Breast epithelium (tissue), 4 donors: ENCODE measurements around the gene ANO8. TPM values are rescaled to one million over a fixed set of nuclear protein-coding genes. Genes with fewer than 3 reads are reported as not detected.
"Not testable (repeated sequence)": the region's sequence is repeated elsewhere in the genome, so short reads cannot be mapped to it uniquely, and the experiment has no call there.

ENCODE experiments used
- DNase-seq, 2 donors: peaks; one replicate each; pipeline ENCODE4 v3.0.0-alpha.2; 2019; ENCODE audit warnings: low spot score in 2 of 2
- H3K27ac ChIP-seq, 2 donors: fragments of 200-600 bp; sonication (generic) in 1 of 2; one replicate each; pipeline ENCODE4 v1.5.1; 2016 to 2019; ENCODE audit warnings: mild to moderate bottlenecking in 1 of 2
- H3K27me3 ChIP-seq, 2 donors: fragments of 200-600 bp; sonication (generic) in 1 of 2; one replicate each; pipeline versions ENCODE4 v1.5.1 to v1.6.0; 2017 to 2019; ENCODE audit warnings: control low read depth in 1 of 2, mild to moderate bottlenecking in 1 of 2
- H3K36me3 ChIP-seq: fragments of 200-600 bp; one replicate; pipeline ENCODE4 v1.5.1; 2019
- H3K4me1 ChIP-seq, 2 donors: fragments of 200-600 bp; sonication (generic); one replicate each; pipeline ENCODE4 v1.5.1; 2016 to 2019; ENCODE audit warnings: control low read depth in 1 of 2
- H3K4me3 ChIP-seq, 3 donors: fragments of 200-600 bp; sonication (generic); 1 replicate in 2 of 3; 2 replicates in 1 of 3; pipeline ENCODE4 v1.5.1; 2016 to 2019; ENCODE audit warnings: mild to moderate bottlenecking in 3 of 3, moderate library complexity in 2 of 3
- H3K9me3 ChIP-seq, 2 donors: fragments of 200-600 bp; sonication (generic) in 1 of 2; one replicate each; pipeline ENCODE4 v1.5.1; 2016 to 2019; ENCODE audit warnings: control low read depth in 1 of 2
- POLR2A ChIP-seq: fragments of 450-650 bp; IDR thresholded peaks from one replicate; pipeline ENCODE4 v1.6.1; 2016; ENCODE audit warnings: antibody characterized with exemption, mild to moderate bottlenecking, moderate library complexity
- POLR2AphosphoS5 ChIP-seq, 3 donors: sonication (generic); formaldehyde crosslinking; IDR thresholded peaks; one replicate each; pipeline ENCODE4 v1.6.1; 2017; ENCODE audit warnings: antibody characterized with exemption in 3 of 3
- intact Hi-C: fragments of 100-400 bp; cut with DNase I; formaldehyde crosslinking; loops from one replicate; pipeline ENCODE4 v1.15.1; 2023; ENCODE audit warnings: low total_unique reads
- total RNA-seq, 3 donors: library from RNA; depleted of rRNA; stranded (reverse); fragments of >200 nt; gene quantifications; one replicate each; pipeline ENCODE4 v1.1.0, GENCODE V29; 2016
- TF ChIP-seq, protein P1 (sequence below), 3 donors: fragments of 450-650 bp; IDR thresholded peaks; one replicate each; pipeline ENCODE4 v1.5.1; 2016 to 2017; ENCODE audit warnings: antibody characterized with exemption in 3 of 3, mild to moderate bottlenecking in 3 of 3, moderate library complexity in 3 of 3

The ANO8 gene
- total RNA-seq, 3 donors from 2014 or later, result 5.1 to 7.2 (median 5.9) TPM

DNA sequence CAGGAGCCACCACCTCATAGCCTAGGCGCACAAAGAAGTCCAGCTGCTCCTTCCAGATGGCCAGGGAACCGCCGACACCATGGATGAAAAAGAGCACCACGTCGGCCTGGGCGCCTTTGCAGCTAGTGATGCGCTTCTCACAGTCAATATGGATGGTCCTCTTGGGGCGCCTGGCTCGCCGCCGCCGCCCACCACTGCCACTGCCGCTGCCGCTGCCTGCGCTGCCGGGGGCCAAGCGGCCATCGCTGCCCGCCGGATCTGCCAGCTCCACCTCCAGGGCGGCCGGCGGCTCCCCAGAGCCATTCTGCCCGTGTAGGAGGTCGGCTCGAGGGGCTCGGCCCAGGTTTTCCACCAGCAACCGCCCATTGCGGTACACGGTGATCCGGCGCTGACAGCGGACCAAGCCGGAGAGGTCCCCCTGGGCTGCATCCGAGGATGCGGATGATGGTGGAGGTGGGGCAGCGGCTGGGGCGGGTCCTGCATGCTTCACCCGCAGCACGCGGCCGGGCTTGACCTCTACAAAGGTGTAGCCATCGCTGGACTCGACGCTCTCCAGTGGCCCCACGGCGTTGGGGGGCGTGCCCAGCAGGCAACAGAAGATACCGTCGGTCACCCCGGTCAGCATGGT is 33.5 kb downstream of the ANO8 start:
- no peaks in the 10 kb centered on the region for H3K36me3 ChIP-seq
- no peaks in the 10 kb centered on the region for H3K27me3 ChIP-seq
- intact Hi-C loops, result loop anchor here (10.0 kb wide), 1 partner anchor 84 kb away; no protein-coding TSS in a partner anchor
- H3K27ac ChIP-seq, result no peak overlapping the region
- peaks cover 0 to 26% of the 10 kb centered on the region in 2 donors for H3K4me1 ChIP-seq
- TF ChIP-seq, protein P1, sequence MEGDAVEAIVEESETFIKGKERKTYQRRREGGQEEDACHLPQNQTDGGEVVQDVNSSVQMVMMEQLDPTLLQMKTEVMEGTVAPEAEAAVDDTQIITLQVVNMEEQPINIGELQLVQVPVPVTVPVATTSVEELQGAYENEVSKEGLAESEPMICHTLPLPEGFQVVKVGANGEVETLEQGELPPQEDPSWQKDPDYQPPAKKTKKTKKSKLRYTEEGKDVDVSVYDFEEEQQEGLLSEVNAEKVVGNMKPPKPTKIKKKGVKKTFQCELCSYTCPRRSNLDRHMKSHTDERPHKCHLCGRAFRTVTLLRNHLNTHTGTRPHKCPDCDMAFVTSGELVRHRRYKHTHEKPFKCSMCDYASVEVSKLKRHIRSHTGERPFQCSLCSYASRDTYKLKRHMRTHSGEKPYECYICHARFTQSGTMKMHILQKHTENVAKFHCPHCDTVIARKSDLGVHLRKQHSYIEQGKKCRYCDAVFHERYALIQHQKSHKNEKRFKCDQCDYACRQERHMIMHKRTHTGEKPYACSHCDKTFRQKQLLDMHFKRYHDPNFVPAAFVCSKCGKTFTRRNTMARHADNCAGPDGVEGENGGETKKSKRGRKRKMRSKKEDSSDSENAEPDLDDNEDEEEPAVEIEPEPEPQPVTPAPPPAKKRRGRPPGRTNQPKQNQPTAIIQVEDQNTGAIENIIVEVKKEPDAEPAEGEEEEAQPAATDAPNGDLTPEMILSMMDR (IDR thresholded peaks at IDR 0.05), result no peak
- TF ChIP-seq POLR2A, result no peak
- H3K9me3 ChIP-seq, result peaks cover 0 to 5% of the 10 kb centered on the region in 2 donors
- H3K4me3 ChIP-seq, result no peak overlapping the region
- DNase-seq, result no peak

DNA sequence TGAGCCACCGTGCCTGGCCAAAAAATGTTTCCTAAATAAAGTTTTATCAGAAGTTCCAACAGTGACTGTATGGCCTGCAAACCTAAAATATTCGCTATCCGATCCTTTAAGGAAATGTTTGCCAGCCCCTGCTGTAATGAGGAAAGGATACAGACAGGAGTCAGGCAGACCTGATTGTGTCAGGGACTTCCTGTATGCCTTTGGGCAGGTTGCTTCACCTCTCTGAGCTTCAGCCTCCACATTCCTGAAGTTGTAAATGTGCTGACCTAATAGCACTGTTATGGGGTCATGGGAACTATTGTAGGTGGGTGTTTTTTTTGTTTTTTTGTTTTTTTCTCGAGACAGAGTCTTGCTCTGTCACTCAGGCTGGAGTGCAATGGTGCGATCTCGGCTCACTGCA is 37.7 kb downstream of the ANO8 start:
- DNase-seq, result no peak
- no peaks in the 10 kb centered on the region for H3K4me1 ChIP-seq
- no peaks in the 10 kb centered on the region for H3K36me3 ChIP-seq
- H3K4me3 ChIP-seq, result no peak overlapping the region
- intact Hi-C loops, result no loop called here
- H3K27me3 ChIP-seq, result no peaks in the 10 kb centered on the region
- H3K27ac ChIP-seq, result no peak overlapping the region
- H3K9me3 ChIP-seq, result peaks cover 0 to 5% of the 10 kb centered on the region in 2 donors
- TF ChIP-seq POLR2A, result no peak
- TF ChIP-seq, protein P1 (IDR thresholded peaks at IDR 0.05), result no peak
- TF ChIP-seq POLR2AphosphoS5 (IDR thresholded peaks at IDR 0.05), result no peak

DNA sequence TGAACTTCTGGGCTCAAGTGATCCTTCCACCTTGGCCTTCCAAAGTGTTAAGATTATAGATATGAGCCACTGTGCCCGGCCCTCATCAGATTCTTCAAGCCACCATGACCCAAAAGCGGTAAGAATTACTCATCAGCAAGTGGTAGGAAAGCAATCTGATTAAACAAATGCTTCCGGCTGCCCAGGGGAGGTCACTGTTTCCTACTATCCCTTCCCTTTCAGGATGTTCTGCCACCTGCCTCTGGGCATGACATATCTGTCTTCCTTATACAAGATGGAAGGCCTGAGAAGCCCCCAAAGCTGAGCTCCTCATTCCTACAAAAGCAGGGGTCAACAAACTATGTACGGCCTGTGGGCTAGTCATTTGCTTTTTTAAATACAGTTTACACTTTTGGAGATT is 38.4 kb downstream of the ANO8 start:
- Histone ChIP-seq H3K9me3 (peaks cover 0 to 5% of the 10 kb centered on the region in 2 donors), H3K36me3 (no peaks in the 10 kb centered on the region), H3K27ac (no peak overlapping the region), H3K4me1 (no peaks in the 10 kb centered on the region), H3K4me3 (no peak overlapping the region), H3K27me3 (no peaks in the 10 kb centered on the region)
- DNase-seq, result no peak
- intact Hi-C loops, result no loop called here
- TF ChIP-seq, protein P1 (IDR thresholded peaks at IDR 0.05), result no peak
- TF ChIP-seq POLR2AphosphoS5 (IDR thresholded peaks at IDR 0.05) (no peak), POLR2A (no peak)

DNA sequence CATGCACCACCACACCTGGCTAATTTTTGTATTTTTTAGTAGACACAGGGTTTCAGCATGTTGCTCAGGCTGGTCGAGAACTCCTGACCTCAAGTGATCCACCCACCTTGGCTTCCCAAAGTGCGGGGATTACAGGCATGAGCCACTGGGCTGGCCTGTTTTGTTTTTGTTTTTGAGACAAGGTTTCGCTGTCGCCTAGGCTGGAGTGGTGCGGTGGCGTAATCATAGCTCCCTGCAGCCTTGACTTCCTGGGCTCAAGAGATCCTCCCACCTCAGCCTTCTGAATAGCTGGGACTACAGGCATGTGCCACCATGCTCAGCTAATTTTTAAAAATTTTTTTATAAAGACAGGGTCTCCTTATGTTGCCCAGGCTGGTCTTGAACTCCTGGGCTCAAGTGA is 39.1 kb downstream of the ANO8 start:
- H3K36me3 ChIP-seq, H3K9me3 ChIP-seq, DNase-seq, intact Hi-C loops, H3K4me3 ChIP-seq, H3K4me1 ChIP-seq, H3K27ac ChIP-seq, H3K27me3 ChIP-seq: not testable (repeated sequence)

DNA sequence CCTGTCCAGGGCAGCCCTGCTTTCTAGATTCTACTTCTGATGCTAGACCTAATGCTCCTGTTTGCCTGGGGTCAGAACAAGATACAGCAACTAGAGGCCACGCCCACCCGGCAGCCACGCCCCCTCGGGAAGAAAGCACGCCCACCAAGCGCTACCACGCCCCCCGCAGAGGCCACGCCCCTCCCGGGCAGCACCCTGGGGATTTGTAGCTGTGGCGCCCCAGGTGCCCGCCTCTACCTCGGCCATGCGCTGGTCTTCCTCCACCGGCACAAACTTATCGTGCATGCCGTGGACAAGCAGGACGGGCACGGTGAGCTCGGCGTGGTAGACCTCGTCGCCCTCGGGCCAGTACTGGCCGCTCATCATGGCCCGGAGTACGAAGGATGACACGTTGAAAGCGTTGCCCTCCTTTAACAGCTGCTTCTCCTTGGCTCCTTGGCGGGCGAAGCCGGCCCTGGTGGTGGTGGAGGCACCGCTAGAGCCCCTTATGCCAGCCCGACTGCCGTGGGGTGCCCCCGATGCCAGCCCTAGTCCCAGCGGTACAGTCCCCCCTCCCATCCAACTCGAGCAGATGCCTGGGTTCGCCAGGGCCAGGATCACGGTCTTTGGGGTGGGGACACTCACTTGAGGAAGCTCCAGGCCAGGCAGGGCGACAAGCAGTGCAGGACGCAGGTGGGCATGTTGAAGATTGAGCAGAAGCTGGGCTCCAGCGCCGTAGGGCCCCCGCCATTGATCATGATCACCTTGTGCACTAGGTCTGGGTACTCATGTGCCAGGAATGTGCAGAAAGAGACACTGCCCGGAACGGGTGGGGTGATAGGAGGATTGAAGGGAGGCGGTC is 40.4 kb downstream of the ANO8 start:
- Histone ChIP-seq H3K4me3 (no peak overlapping the region), H3K27me3 (no peaks in the 10 kb centered on the region), H3K36me3 (no peaks in the 10 kb centered on the region), H3K27ac (no peak overlapping the region), H3K4me1 (no peaks in the 10 kb centered on the region), H3K9me3 (peaks cover 0 to 5% of the 10 kb centered on the region in 2 donors)
- intact Hi-C loops, result no loop called here
- TF ChIP-seq POLR2AphosphoS5 (IDR thresholded peaks at IDR 0.05) (no peak), POLR2A (no peak)
- TF ChIP-seq, protein P1 (IDR thresholded peaks at IDR 0.05), result no peak
- DNase-seq, result no peak
